ENCODE measurements around the gene AK9. TPM values are rescaled to one million over a fixed set of nuclear protein-coding genes. Genes with fewer than 3 reads are reported as not detected.

The AK9 gene
- total RNA-seq: 2.0 and 5.0 TPM in 2 replicates

GRCh38 chr6:109690737-109691621 lies at the start of gene AK9, which contains the start of gene FIG4:
TSS of gene AK9 (minus strand) at chr6:109691202. CDS start at chr6:109675745, 15,457 bp downstream.
TSS of gene FIG4 (plus strand) at chr6:109691296. CDS start at chr6:109691436, 140 bp downstream.

DNA sequence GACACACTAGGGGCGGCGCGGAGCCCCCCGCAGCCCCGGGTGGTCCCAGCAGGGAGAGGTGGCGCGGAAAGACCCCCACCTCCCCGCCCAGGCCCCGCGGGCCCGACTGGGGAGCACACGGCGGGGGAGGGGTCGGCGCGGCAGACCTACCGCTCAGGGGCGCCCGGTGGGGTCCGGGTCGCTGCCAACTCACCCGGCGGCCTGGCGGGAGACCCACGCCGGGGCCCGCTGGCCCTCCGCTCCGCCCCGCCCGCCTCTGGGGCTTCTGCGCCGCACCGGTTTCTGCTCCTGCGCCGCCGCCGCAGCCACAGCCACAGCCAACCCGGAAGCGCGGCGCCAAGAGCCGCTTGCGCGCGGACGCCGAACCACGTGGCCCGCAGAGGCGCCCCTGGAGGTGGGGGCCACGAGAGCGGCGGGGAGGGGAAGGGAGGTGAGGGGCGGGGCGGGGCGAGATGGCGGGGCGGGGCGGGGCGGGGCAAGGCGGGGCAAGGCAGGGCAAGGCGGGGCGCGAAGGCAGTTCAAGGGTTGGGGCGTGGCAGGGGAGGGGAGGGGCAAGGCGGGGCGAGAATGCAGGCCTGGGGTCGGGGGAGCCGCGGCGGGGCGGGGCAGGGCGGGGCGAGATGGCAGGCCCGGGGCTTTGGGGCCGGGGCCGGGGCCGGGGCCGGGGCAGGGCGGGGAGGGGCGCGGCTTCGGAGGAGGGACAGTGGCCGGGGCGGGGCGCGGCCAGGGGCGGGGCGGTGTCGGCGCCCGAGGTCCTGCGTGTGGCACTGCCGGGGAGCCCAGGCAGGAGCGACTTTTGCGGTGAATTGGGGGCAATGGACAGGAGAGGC lies 207.9 kb downstream of the AK9 start, which contains the start of gene ZBTB24:
TSS of gene ZBTB24 (minus strand) at position 315 of the 830 bp plus-strand sequence. CDS start 1,193 bp downstream, outside the sequence.

GRCh38 chr6:109455437-109456110 lies 235.4 kb downstream of the AK9 start, which contains the start of gene MICAL1:
TSS of gene MICAL1 (minus strand) at chr6:109455772. CDS start at chr6:109454196, 1,576 bp downstream.

Other genes starting within 250 kb of the AK9 start
- gene MICAL1, start 235.4 kb downstream of the AK9 start, total RNA-seq: 37.4 and 85.2 TPM in 2 replicates
- 5.5 and 9.9 TPM in 2 replicates for gene ZBTB24, start 208.0 kb downstream of the AK9 start, total RNA-seq
- gene FIG4, start 94 bp upstream of the AK9 start, total RNA-seq: 13.1 and 18.6 TPM in 2 replicates